Endothelial cell (in vitro differentiated cells): ENCODE measurements around the gene CHAF1A. TPM values are rescaled to one million over a fixed set of nuclear protein-coding genes. Genes with fewer than 3 reads are reported as not detected.

ENCODE experiments used
- DNase-seq: peaks from one replicate; pipeline ENCODE4 v3.0.0; 2021; ENCODE audit warnings: low spot score
- H3K27ac Mint-ChIP-seq: one replicate; pipeline ENCODE4 v1.8.0; 2021; ENCODE audit warnings: mixed read lengths, inconsistent platforms; ENCODE audit not compliant: unreplicated experiment
- H3K27me3 Mint-ChIP-seq: one replicate; pipeline ENCODE4 v1.8.0; 2021; ENCODE audit warnings: mild to moderate bottlenecking, moderate library complexity, mixed read lengths, inconsistent platforms; ENCODE audit not compliant: unreplicated experiment
- H3K36me3 Mint-ChIP-seq: one replicate; pipeline ENCODE4 v1.8.0; 2021; ENCODE audit warnings: mild to moderate bottlenecking, low read depth, mixed read lengths, inconsistent platforms; ENCODE audit not compliant: unreplicated experiment
- H3K4me1 Mint-ChIP-seq: one replicate; pipeline ENCODE4 v1.8.0; 2021; ENCODE audit warnings: mild to moderate bottlenecking, mixed read lengths, inconsistent platforms; ENCODE audit not compliant: unreplicated experiment
- H3K4me3 Mint-ChIP-seq: one replicate; pipeline ENCODE4 v1.8.0; 2021; ENCODE audit warnings: mild to moderate bottlenecking, mixed read lengths, inconsistent platforms; ENCODE audit not compliant: unreplicated experiment
- H3K9me3 Mint-ChIP-seq: one replicate; pipeline ENCODE4 v1.8.0; 2021; ENCODE audit warnings: mixed read lengths, inconsistent platforms; ENCODE audit not compliant: unreplicated experiment
- CTCF ChIP-seq: fragments of 200-600 bp; sonication (generic); IDR thresholded peaks from one replicate; pipeline ENCODE4 v1.5.0; 2021; ENCODE audit warnings: antibody characterized with exemption; ENCODE audit not compliant: unreplicated experiment
- total RNA-seq: library from RNA; stranded (reverse); fragmentation: NEBNext Ultra II Directional; extraction: Animal tissue kit (Norgen Biotek cat#: 25700); gene quantifications from one replicate; pipeline ENCODE4 v1.2.1, GENCODE V29; 2021; ENCODE audit not compliant: unreplicated experiment

CHAF1A gene
- total RNA-seq, 1 donor from 2014 or later = 29.8 TPM

DNA sequence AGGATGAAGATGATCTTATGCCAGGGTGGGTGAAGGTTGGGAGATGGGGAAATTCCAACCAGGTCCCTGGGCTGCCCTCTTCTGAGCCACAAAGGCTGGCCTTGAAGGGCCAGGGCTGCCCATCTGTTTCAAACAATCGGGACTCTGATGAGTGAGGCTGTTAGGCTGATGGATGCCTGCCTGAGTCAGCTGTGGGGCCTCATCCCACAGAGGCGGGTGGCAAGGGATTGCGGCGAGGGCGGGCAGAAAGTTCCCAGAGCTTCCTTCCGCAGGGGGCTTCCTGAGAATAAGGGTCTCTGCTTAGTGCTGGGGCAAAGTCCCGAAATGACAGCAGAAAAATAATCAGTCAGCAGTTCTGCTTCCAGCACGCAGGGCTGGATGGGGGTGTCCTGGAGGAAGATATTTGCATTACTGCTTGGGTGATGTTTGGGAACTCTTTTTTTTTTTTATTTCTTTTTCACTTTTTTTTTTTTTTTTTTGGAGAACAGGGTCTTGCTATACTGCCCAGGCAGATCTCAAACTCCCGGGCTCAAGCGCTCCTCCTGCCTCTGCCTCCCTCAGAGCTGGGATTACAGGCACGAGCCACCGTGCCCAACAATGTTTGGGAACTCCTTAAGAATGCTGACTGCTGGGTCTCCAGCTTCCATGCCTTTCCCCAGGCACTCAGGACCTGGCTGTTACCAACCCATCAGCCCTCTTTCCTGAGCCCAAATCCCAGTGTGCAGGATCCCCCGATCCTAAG, 16.2 kb upstream of the CHAF1A start:
- Mint-ChIP-seq H3K4me1 (peaks cover 35% of the 10 kb centered on the region), H3K4me3 (no peak overlapping the region), H3K9me3 (no peaks in the 10 kb centered on the region), H3K27me3 (peaks cover 20% of the 10 kb centered on the region), H3K36me3 (peaks cover 6% of the 10 kb centered on the region), H3K27ac (no peak overlapping the region)
- no peak for DNase-seq
- peak; percentile 41 for TF ChIP-seq CTCF

- Mint-ChIP-seq H3K4me1 (peaks cover 46% of the 10 kb centered on the region), H3K36me3 (peaks cover 3% of the 10 kb centered on the region), H3K9me3 (no peaks in the 10 kb centered on the region), H3K27ac (peak overlapping the region; percentile 44), H3K27me3 (peaks cover 18% of the 10 kb centered on the region), H3K4me3 (no peak overlapping the region)
- no peak for TF ChIP-seq CTCF
- no peak for DNase-seq
Measured at GRCh38 chr19:4388337-4389063, 13.9 kb upstream of the CHAF1A start.

- no peak for DNase-seq
- Mint-ChIP-seq H3K27me3 (peaks cover 15% of the 10 kb centered on the region), H3K4me1 (peaks cover 49% of the 10 kb centered on the region), H3K27ac (peak overlapping the region; percentile 85), H3K36me3 (peaks cover 3% of the 10 kb centered on the region), H3K9me3 (no peaks in the 10 kb centered on the region), H3K4me3 (peak overlapping the region; percentile 32)
- no peak for TF ChIP-seq CTCF
Measured at GRCh38 chr19:4389064-4389375, 13.4 kb upstream of the CHAF1A start.

GRCh38 chr19:4389511-4390016, 12.9 kb upstream of the CHAF1A start:
- Mint-ChIP-seq H3K27ac (peak overlapping the region; percentile 99), H3K4me1 (peaks cover 54% of the 10 kb centered on the region), H3K4me3 (no peak overlapping the region), H3K27me3 (peaks cover 15% of the 10 kb centered on the region), H3K9me3 (no peaks in the 10 kb centered on the region), H3K36me3 (peaks cover 7% of the 10 kb centered on the region)
- TF ChIP-seq CTCF = no peak
- DNase-seq = no peak

- H3K9me3 Mint-ChIP-seq = no peaks in the 10 kb centered on the region
- DNase-seq = peak; percentile 54
- peak overlapping the region; percentile 99 for H3K27ac Mint-ChIP-seq
- peaks cover 15% of the 10 kb centered on the region for H3K27me3 Mint-ChIP-seq
- no peak for TF ChIP-seq CTCF
- H3K4me1 Mint-ChIP-seq = peaks cover 58% of the 10 kb centered on the region
- H3K4me3 Mint-ChIP-seq = peak overlapping the region; percentile 81
- peaks cover 7% of the 10 kb centered on the region for H3K36me3 Mint-ChIP-seq
Measured at GRCh38 chr19:4390017-4390566, 12.3 kb upstream of the CHAF1A start.
